Endothelial cell (in vitro differentiated cells): Measurements from ENCODE around the gene PTPRN2. TPM values are rescaled to one million over a fixed set of nuclear protein-coding genes. Genes with fewer than 3 reads are reported as not detected.

Experiments
- DNase-seq: peaks from one replicate; pipeline ENCODE4 v3.0.0; 2021; ENCODE audit warnings: low spot score
- H3K27ac Mint-ChIP-seq: one replicate; pipeline ENCODE4 v1.8.0; 2021; ENCODE audit warnings: mixed read lengths, inconsistent platforms; ENCODE audit not compliant: unreplicated experiment
- H3K27me3 Mint-ChIP-seq: one replicate; pipeline ENCODE4 v1.8.0; 2021; ENCODE audit warnings: mild to moderate bottlenecking, moderate library complexity, mixed read lengths, inconsistent platforms; ENCODE audit not compliant: unreplicated experiment
- H3K36me3 Mint-ChIP-seq: one replicate; pipeline ENCODE4 v1.8.0; 2021; ENCODE audit warnings: mild to moderate bottlenecking, low read depth, mixed read lengths, inconsistent platforms; ENCODE audit not compliant: unreplicated experiment
- H3K4me1 Mint-ChIP-seq: one replicate; pipeline ENCODE4 v1.8.0; 2021; ENCODE audit warnings: mild to moderate bottlenecking, mixed read lengths, inconsistent platforms; ENCODE audit not compliant: unreplicated experiment
- H3K4me3 Mint-ChIP-seq: one replicate; pipeline ENCODE4 v1.8.0; 2021; ENCODE audit warnings: mild to moderate bottlenecking, mixed read lengths, inconsistent platforms; ENCODE audit not compliant: unreplicated experiment
- H3K9me3 Mint-ChIP-seq: one replicate; pipeline ENCODE4 v1.8.0; 2021; ENCODE audit warnings: mixed read lengths, inconsistent platforms; ENCODE audit not compliant: unreplicated experiment
- total RNA-seq: library from RNA; stranded (reverse); fragmentation: NEBNext Ultra II Directional; extraction: Animal tissue kit (Norgen Biotek cat#: 25700); gene quantifications from one replicate; pipeline ENCODE4 v1.2.1, GENCODE V29; 2021; ENCODE audit not compliant: unreplicated experiment
- TF ChIP-seq, protein P1 (sequence below): fragments of 200-600 bp; sonication (generic); IDR thresholded peaks from one replicate; pipeline ENCODE4 v1.5.0; 2021; ENCODE audit warnings: antibody characterized with exemption; ENCODE audit not compliant: unreplicated experiment

PTPRN2 gene
- total RNA-seq, 1 donor from 2014 or later: 0.18 TPM

DNA sequence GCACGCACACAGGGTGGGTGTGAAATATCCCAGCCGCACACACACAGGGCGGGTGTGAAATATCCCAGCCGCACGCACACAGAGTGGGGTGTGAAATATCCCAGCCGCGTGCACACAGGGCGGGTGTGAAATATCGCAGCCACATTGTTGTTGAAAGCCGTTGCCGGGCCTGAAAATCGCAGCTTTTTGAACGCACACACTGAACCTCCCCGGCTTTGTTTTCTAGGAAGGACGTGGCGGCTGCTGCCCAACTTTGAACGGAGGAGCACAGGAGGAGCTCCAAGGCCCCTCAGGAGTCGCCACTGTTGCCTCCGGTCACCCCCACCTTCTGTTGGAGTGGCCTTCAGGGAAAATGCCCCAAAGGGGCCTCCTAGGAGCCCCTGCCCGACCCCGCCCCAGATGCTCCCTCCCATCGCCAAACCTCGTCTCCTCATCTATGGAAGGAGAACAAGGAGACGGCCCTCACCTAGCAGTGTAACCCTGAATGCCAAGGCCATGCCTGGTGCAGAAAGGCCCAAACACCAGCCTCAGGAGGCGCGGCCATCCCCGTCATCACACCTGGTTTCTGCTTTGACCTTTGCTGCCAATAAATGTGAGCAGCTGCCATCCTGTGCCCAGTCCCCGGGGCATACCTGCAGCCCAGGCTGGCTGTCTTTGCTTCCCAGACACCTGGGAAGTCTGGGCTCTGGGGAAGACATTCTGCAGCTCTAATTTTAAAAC is 318.6 kb downstream of the PTPRN2 start:
- Mint-ChIP-seq H3K4me1 (no peaks in the 10 kb centered on the region), H3K4me3 (no peak overlapping the region), H3K27me3 (peaks cover 30% of the 10 kb centered on the region), H3K36me3 (peaks cover 26% of the 10 kb centered on the region), H3K27ac (no peak overlapping the region), H3K9me3 (peaks cover 44% of the 10 kb centered on the region)
- no peak for DNase-seq
- TF ChIP-seq, protein P1, sequence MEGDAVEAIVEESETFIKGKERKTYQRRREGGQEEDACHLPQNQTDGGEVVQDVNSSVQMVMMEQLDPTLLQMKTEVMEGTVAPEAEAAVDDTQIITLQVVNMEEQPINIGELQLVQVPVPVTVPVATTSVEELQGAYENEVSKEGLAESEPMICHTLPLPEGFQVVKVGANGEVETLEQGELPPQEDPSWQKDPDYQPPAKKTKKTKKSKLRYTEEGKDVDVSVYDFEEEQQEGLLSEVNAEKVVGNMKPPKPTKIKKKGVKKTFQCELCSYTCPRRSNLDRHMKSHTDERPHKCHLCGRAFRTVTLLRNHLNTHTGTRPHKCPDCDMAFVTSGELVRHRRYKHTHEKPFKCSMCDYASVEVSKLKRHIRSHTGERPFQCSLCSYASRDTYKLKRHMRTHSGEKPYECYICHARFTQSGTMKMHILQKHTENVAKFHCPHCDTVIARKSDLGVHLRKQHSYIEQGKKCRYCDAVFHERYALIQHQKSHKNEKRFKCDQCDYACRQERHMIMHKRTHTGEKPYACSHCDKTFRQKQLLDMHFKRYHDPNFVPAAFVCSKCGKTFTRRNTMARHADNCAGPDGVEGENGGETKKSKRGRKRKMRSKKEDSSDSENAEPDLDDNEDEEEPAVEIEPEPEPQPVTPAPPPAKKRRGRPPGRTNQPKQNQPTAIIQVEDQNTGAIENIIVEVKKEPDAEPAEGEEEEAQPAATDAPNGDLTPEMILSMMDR: no peak

DNA sequence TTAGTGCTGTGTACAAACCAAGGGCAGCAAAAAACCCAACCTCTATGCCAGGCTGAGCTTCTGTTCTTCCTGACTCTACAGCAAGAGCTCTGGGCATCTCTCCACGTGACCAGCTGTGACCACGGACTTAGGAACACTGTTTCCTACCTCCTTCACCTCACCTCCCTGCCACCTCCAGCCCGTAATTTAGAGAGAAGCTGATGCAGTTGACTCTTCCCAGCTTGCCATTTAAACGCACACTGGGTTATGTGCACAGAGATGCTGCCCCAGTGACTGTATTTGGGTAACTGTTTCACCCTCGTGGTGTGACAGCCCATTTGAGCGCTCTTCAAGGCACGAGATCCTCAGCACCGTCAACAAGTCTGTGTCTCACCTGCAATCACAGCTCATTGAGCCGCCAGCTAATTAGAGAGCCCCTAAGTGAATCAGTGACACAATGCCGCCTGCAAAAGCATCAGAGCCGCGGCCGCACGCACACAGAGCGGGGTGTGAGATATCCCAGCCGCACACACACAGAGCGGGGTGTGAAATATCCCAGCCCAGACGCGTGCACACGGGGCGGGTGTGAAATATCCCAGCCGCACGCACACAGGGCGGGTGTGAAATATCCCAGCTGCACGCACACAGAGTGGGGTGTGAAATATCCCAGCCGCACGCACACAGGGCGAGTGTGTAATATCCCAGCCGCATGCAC is 319.7 kb downstream of the PTPRN2 start:
- Mint-ChIP-seq H3K4me3 (no peak overlapping the region), H3K27me3 (peaks cover 29% of the 10 kb centered on the region), H3K4me1 (no peaks in the 10 kb centered on the region), H3K36me3 (peaks cover 27% of the 10 kb centered on the region), H3K9me3 (peaks cover 46% of the 10 kb centered on the region), H3K27ac (no peak overlapping the region)
- TF ChIP-seq, protein P1: no peak
- DNase-seq: no peak

DNA sequence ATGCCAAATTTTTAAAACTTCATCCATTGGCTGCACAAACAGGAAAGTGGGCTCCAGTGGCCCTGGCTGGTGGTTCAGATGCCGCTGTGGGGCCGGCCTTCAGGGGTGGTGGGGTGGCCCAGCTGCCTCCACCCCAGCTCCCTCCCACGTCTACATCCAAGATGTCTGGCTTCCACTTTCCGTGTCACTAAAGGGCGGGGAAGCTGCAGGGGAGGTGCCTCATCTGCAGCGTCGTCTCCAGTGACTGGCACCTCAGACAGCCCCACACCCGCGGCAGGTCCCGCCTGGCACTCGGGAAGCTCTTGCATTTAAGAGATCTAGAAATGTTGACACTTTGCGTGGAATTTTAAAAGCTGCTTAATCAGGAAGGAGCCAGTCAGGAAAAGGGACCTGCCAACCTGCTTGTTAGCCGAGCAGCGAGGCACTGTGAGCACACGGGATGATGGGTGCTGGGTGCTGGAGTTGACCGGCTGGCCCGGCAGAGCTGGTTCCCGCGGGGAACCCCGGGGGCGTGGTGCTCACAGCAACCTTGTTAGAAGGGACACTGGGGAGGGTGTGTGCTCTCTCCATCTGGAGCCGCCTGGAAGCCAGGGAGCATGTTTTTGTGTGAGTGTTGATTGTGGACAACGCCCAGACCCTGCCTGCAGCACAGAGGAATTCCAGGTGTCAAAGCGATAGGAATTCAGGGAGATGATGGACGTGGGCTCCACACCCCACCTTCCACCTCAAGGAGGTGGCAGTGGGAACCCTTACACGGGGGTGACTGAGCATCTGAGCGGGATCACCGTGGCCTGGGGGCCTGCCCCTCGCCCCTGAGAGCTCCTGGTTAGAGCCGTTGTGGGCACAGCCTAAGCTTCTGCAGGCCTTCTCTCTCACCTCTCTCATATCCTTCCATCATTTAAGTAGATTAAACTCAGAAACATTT is 320.5 kb downstream of the PTPRN2 start:
- Mint-ChIP-seq H3K4me1 (no peaks in the 10 kb centered on the region), H3K9me3 (peaks cover 38% of the 10 kb centered on the region), H3K27ac (no peak overlapping the region), H3K4me3 (no peak overlapping the region), H3K36me3 (peaks cover 19% of the 10 kb centered on the region), H3K27me3 (peaks cover 23% of the 10 kb centered on the region)
- TF ChIP-seq, protein P1: no peak
- DNase-seq: no peak

DNA sequence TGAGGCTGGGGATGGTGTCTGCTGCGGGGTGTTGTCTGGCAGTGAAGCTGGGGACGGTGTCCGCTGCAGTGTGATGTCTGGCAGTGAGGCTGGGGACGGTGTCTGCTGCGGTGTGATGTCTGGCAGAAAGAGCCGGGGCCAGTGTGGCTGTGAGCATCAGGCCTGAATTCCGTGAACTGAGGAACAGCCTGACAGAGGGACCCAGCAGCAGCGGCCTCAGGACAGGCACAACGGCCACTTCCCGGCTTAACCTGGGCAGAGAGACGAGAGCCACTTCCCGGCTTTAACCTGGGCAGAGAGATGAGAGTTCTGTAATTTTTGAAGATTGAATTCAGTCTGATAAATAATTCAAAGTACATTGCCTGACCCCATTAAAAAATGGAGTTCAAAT is 321.2 kb downstream of the PTPRN2 start:
- no peak for DNase-seq
- H3K36me3 Mint-ChIP-seq: peaks cover 19% of the 10 kb centered on the region
- H3K9me3 Mint-ChIP-seq: peaks cover 38% of the 10 kb centered on the region
- H3K27me3 Mint-ChIP-seq: peaks cover 23% of the 10 kb centered on the region
- no peak overlapping the region for H3K4me3 Mint-ChIP-seq
- no peak overlapping the region for H3K27ac Mint-ChIP-seq
- TF ChIP-seq, protein P1: no peak
- H3K4me1 Mint-ChIP-seq: no peaks in the 10 kb centered on the region
